ENCODE data around the gene ENOX1. TPM values are rescaled to one million over a fixed set of nuclear protein-coding genes. Genes with fewer than 3 reads are reported as not detected.

ENOX1 gene
- total and polyA plus RNA-seq, 4 experiments from 2014 or later = not detected

DNA sequence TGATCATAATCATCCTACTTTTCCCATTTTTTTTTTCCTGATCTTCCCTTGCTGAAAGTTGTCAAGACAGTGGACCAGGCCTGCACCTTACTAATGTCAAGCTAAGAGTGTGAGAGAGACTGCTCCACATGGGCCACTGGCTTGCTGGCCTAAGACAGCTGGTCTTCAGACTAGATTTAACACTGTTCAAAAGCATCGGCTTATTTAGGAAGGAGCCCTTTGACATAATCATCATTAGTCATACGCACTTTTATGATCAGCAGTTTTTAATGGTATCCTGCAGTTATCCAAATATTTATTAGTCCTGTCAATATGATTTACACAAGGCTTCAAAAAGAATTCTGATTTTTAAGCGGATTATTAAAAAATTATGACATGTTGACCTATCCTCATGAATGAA is 492.8 kb downstream of the ENOX1 start:
- no peak for DNase-seq
- intact Hi-C loops (cut with micrococcal nuclease) = no loop called here
- Mint-ChIP-seq H3K36me3 (no peaks in the 10 kb centered on the region), H3K27me3 (peaks cover 3 to 5% of the 10 kb centered on the region in 2 donors), H3K4me3 (no peak overlapping the region), H3K9me3 (no peaks in the 10 kb centered on the region), H3K27ac (no peak overlapping the region), H3K4me1 (peaks cover 0 to under 1% (median 0%) of the 10 kb centered on the region in 4 donors)
- no peaks in the 10 kb centered on the region for H3K27me3 ChIP-seq (ENCODE audit: insufficient read depth, low read length)
- no peak overlapping the region for H3K4me3 ChIP-seq (ENCODE audit: low read length in 2 of 2)
- H3K36me3 ChIP-seq (ENCODE audit: insufficient read depth, low read length) = no peaks in the 10 kb centered on the region
- H3K4me1 ChIP-seq (ENCODE audit: insufficient read depth, low read length) = no peaks in the 10 kb centered on the region
- H3K27ac ChIP-seq (ENCODE audit: low read depth, low read length) = no peak overlapping the region
- H3K9me3 ChIP-seq (ENCODE audit: control insufficient read depth in 1 of 2, low read length in 2 of 2) = no peaks in the 10 kb centered on the region
- CTCF ChIA-PET (ENCODE audit: partially characterized antibody) = no interaction called here
- POLR2A ChIA-PET (ENCODE audit: partially characterized antibody) = no interaction called here

DNA sequence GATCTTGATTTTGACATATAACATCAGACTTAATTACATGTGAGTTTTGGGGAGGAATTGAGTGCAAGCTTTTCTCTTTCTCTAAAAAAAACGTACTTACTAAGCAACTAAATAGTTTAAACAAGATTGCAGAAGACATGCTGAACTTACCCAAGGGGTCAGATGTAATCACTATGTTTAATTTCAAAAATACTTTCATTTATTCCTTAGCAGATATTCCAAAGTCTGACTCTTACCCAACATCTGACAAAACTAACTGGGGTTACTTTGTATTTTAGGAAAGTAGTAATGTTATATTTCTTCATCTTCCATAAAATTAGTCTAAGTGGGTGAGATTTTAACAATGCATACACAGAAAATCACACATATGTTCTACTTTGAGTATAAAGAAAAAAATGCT is 493.2 kb downstream of the ENOX1 start:
- H3K9me3 ChIP-seq (ENCODE audit: control insufficient read depth in 1 of 2, low read length in 2 of 2) = no peaks in the 10 kb centered on the region
- no peak overlapping the region for H3K4me3 ChIP-seq (ENCODE audit: low read length in 2 of 2)
- no peak overlapping the region for H3K27ac ChIP-seq (ENCODE audit: low read depth, low read length)
- H3K4me1 ChIP-seq (ENCODE audit: insufficient read depth, low read length) = no peaks in the 10 kb centered on the region
- Mint-ChIP-seq H3K36me3 (no peaks in the 10 kb centered on the region), H3K27ac (no peak overlapping the region), H3K9me3 (no peaks in the 10 kb centered on the region), H3K4me3 (no peak overlapping the region), H3K4me1 (no peaks in the 10 kb centered on the region), H3K27me3 (peaks cover 3 to 5% of the 10 kb centered on the region in 2 donors)
- H3K36me3 ChIP-seq (ENCODE audit: insufficient read depth, low read length) = no peaks in the 10 kb centered on the region
- intact Hi-C loops (cut with micrococcal nuclease) = no loop called here
- ChIA-PET POLR2A (ENCODE audit: partially characterized antibody) (no interaction called here), CTCF (ENCODE audit: partially characterized antibody) (no interaction called here)
- DNase-seq = no peak
- H3K27me3 ChIP-seq (ENCODE audit: insufficient read depth, low read length) = no peaks in the 10 kb centered on the region

DNA sequence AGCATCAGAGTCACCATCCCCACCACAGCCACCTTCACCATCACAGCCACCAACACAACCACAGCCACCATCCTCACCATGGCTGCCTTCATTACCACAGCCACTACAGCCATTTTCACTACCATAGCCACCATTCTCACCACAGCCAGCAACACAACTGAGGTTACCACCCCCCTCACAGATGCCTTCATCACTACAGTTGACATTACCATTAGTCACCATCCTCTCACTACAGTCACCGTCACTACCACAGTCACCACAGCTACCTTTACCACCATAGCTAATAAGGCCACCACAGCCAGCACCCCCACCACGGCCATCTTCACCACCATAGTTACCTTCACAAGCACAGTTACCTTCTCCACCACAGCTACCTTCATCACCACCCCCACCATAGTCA is 493.8 kb downstream of the ENOX1 start:
- ChIA-PET CTCF (ENCODE audit: partially characterized antibody) (no interaction called here), POLR2A (ENCODE audit: partially characterized antibody) (no interaction called here)
- H3K4me3 Mint-ChIP-seq = no peak overlapping the region
- H3K4me1 Mint-ChIP-seq = no peaks in the 10 kb centered on the region
- Histone ChIP-seq H3K27me3 (ENCODE audit: insufficient read depth, low read length) (no peaks in the 10 kb centered on the region), H3K4me1 (ENCODE audit: insufficient read depth, low read length) (no peaks in the 10 kb centered on the region), H3K9me3 (ENCODE audit: control insufficient read depth in 1 of 2, low read length in 2 of 2) (no peaks in the 10 kb centered on the region), H3K27ac (ENCODE audit: low read depth, low read length) (no peak overlapping the region), H3K4me3 (ENCODE audit: low read length in 2 of 2) (no peak overlapping the region), H3K36me3 (ENCODE audit: insufficient read depth, low read length) (no peaks in the 10 kb centered on the region)
- no peaks in the 10 kb centered on the region for H3K36me3 Mint-ChIP-seq
- peaks cover 3 to 5% of the 10 kb centered on the region in 2 donors for H3K27me3 Mint-ChIP-seq
- H3K27ac Mint-ChIP-seq = no peak overlapping the region
- intact Hi-C loops (cut with micrococcal nuclease) = no loop called here
- H3K9me3 Mint-ChIP-seq = no peaks in the 10 kb centered on the region
- no peak for DNase-seq

DNA sequence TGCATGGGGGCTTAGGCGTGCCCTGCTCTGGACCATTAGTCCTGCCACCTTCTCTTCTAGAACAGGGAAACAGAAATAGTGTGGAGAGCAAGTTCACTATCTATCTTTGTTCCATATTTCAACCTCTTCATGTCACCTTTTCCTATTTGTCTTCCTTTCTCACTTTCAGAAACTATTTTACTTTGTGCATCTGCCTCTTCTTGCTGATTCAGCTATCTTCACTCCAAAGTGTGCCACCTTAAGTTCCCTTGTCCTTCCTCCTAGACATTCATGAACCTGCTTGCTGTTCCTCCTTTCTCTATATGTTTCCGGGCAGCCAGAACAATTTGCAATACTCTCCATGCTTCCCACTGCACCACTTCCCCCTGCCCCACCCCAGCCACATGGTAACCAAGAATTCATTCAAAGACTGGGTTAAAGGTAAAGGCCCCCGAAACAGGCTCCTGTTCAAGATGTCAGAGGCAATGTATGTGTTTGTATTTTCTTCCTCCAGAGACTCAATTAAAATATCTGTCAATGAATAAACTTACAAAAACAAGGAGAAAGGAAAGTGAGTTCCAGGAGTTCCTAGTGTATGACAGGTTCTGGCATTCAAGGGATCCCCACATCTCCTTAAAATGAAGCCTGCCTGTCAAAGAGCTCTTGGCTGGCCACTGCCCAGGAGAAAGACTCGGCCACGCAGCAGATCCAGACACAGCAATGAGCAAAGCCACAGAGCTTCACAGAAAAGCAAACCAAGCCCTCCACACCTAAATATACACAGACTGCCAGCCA is 495.3 kb downstream of the ENOX1 start:
- no peak overlapping the region for H3K27ac Mint-ChIP-seq
- CTCF ChIA-PET (ENCODE audit: partially characterized antibody) = no interaction called here

DNA sequence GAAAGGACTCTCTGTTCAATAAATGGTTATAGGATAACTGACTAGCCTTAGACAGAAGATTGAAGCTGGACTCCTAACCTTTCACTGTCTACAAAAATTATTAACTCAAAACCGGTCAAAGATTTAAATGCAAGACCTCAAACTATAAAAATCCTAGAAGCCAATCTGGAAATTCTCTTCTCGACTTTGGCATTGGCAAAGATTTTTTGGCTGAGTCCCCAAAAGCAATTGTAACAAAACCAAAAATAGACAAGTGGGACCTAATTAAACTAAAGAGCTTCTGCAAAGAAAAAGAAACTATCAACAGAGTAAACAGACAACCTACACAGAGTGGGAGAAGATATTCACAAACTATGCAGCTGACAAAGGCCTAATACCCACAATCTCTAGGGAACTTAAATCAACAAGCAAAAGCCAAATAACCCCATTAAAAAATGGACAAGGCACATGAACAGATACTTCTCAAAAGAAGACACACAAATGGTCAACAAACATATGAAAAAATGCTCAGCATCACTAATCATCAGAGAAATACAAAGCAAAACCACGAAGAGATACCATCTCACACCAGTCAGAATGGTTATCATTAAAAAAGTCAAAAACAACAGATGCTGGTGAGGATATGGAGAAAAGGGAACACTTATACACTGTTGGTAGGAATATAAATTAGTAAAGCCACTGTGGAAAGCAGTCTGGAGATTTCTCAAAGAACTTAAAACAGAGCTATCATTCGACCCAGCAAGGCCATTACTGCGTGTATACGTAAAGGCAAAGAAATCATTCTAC is 497.1 kb downstream of the ENOX1 start:
- CTCF ChIA-PET (ENCODE audit: partially characterized antibody) = no interaction called here
- Mint-ChIP-seq H3K27ac (no peak overlapping the region), H3K4me1 (no peaks in the 10 kb centered on the region), H3K9me3 (no peaks in the 10 kb centered on the region), H3K27me3 (peaks cover 0 to 4% of the 10 kb centered on the region in 2 donors), H3K36me3 (no peaks in the 10 kb centered on the region), H3K4me3 (no peak overlapping the region)
- no peak overlapping the region for H3K4me3 ChIP-seq (ENCODE audit: low read length in 2 of 2)
- no peaks in the 10 kb centered on the region for H3K9me3 ChIP-seq (ENCODE audit: control insufficient read depth in 1 of 2, low read length in 2 of 2)
- no peaks in the 10 kb centered on the region for H3K27me3 ChIP-seq (ENCODE audit: insufficient read depth, low read length)
- H3K36me3 ChIP-seq (ENCODE audit: insufficient read depth, low read length) = no peaks in the 10 kb centered on the region
- DNase-seq = no peak
- H3K4me1 ChIP-seq (ENCODE audit: insufficient read depth, low read length) = no peaks in the 10 kb centered on the region
- H3K27ac ChIP-seq (ENCODE audit: low read depth, low read length) = no peak overlapping the region
- POLR2A ChIA-PET (ENCODE audit: partially characterized antibody) = no interaction called here
- intact Hi-C loops (cut with micrococcal nuclease) = no loop called here

More for the DNA sequence above, 495.3 kb downstream of the ENOX1 start:
- no peak overlapping the region for H3K27ac ChIP-seq (ENCODE audit: low read depth, low read length)
- H3K27me3 Mint-ChIP-seq = peaks cover 0 to 2% of the 10 kb centered on the region in 2 donors
- H3K9me3 ChIP-seq (ENCODE audit: control insufficient read depth in 1 of 2, low read length in 2 of 2) = no peaks in the 10 kb centered on the region
- no peak for DNase-seq
- H3K4me3 ChIP-seq (ENCODE audit: low read length in 2 of 2) = no peak overlapping the region
- no peaks in the 10 kb centered on the region for H3K36me3 Mint-ChIP-seq
- no peaks in the 10 kb centered on the region for H3K36me3 ChIP-seq (ENCODE audit: insufficient read depth, low read length)
- no peak overlapping the region for H3K4me3 Mint-ChIP-seq
- no peaks in the 10 kb centered on the region for H3K4me1 Mint-ChIP-seq
- intact Hi-C loops (cut with micrococcal nuclease) = no loop called here
- H3K27me3 ChIP-seq (ENCODE audit: insufficient read depth, low read length) = no peaks in the 10 kb centered on the region
- H3K4me1 ChIP-seq (ENCODE audit: insufficient read depth, low read length) = no peaks in the 10 kb centered on the region
- H3K9me3 Mint-ChIP-seq = no peaks in the 10 kb centered on the region
- POLR2A ChIA-PET (ENCODE audit: partially characterized antibody) = no interaction called here

DNA sequence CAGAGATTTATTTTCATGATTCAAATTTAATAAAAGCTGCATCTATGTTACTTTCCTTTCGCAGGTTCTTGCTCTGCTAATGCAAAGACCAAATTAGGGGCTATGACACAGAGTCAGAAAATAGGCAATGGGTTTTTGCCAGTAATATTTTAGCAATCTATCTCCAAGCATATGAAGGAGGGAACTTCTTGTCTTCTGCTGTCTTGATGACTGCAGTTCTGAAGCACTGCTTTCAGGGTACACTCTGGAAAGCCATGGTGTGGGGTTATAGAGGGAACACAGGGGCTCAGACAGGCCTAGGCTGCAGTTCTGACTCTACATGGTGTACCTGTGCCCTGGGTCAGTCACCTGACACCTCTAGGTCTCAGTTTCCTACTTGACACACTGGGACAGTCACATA is 500.0 kb downstream of the ENOX1 start:
- H3K4me3 ChIP-seq (ENCODE audit: low read length in 2 of 2) = no peak overlapping the region
- intact Hi-C loops (cut with micrococcal nuclease) = no loop called here
- H3K36me3 ChIP-seq (ENCODE audit: insufficient read depth, low read length) = no peaks in the 10 kb centered on the region
- peaks cover 0 to 7% of the 10 kb centered on the region in 2 donors for H3K27me3 Mint-ChIP-seq
- H3K9me3 Mint-ChIP-seq = no peaks in the 10 kb centered on the region
- no peaks in the 10 kb centered on the region for H3K4me1 ChIP-seq (ENCODE audit: insufficient read depth, low read length)
- no peak overlapping the region for H3K4me3 Mint-ChIP-seq
- no peaks in the 10 kb centered on the region for H3K27me3 ChIP-seq (ENCODE audit: insufficient read depth, low read length)
- DNase-seq = no peak
- CTCF ChIA-PET (ENCODE audit: partially characterized antibody) = no interaction called here
- H3K27ac Mint-ChIP-seq = no peak overlapping the region
- POLR2A ChIA-PET (ENCODE audit: partially characterized antibody) = no interaction called here
- no peaks in the 10 kb centered on the region for H3K4me1 Mint-ChIP-seq
- H3K27ac ChIP-seq (ENCODE audit: low read depth, low read length) = no peak overlapping the region
- H3K9me3 ChIP-seq (ENCODE audit: control insufficient read depth in 1 of 2, low read length in 2 of 2) = no peaks in the 10 kb centered on the region
- H3K36me3 Mint-ChIP-seq = no peaks in the 10 kb centered on the region

DNA sequence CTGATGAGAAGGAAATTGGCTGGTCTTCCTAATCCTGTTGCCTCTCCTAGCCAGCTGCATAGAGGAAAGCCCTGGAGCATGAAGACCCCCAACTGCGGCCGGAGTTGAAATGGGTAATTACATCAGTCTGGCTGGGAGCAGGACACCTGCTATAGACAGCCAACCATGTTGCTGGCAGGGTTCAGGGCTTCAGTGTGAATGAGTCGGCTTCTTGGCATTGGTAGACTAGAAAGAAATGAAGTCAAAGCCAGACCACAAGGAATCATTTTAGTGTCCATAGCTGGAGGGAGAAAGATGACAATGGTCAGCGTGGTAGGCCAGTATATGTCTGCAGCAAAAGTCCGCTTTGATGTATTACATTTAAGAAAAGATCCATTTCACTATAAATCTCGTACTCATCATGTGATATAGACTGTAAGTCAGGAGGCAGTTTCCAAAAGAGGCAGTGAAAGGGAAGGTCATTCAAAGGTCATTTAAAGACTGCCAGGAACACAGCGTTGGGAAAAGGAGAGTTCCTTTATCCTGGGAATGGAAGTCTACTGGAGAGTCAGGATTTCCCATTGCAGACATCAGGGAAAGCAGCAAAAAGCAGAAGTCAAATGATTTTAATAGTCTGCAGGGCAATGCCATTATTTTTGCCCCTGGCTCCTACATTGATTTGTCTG is 500.7 kb downstream of the ENOX1 start:
- POLR2A ChIA-PET (ENCODE audit: partially characterized antibody) = no interaction called here

More for the DNA sequence above, 500.7 kb downstream of the ENOX1 start:
- Mint-ChIP-seq H3K27ac (no peak overlapping the region), H3K27me3 (peaks cover 0 to 7% of the 10 kb centered on the region in 2 donors), H3K4me3 (no peak overlapping the region), H3K4me1 (no peaks in the 10 kb centered on the region), H3K36me3 (no peaks in the 10 kb centered on the region), H3K9me3 (no peaks in the 10 kb centered on the region)
- no peaks in the 10 kb centered on the region for H3K4me1 ChIP-seq (ENCODE audit: insufficient read depth, low read length)
- no peaks in the 10 kb centered on the region for H3K27me3 ChIP-seq (ENCODE audit: insufficient read depth, low read length)
- DNase-seq = no peak
- H3K9me3 ChIP-seq (ENCODE audit: control insufficient read depth in 1 of 2, low read length in 2 of 2) = no peaks in the 10 kb centered on the region
- no peak overlapping the region for H3K4me3 ChIP-seq (ENCODE audit: low read length in 2 of 2)
- H3K36me3 ChIP-seq (ENCODE audit: insufficient read depth, low read length) = no peaks in the 10 kb centered on the region
- CTCF ChIA-PET (ENCODE audit: partially characterized antibody) = no interaction called here
- H3K27ac ChIP-seq (ENCODE audit: low read depth, low read length) = no peak overlapping the region
- intact Hi-C loops (cut with micrococcal nuclease) = no loop called here

All from CD4-positive, alpha-beta memory T cell (primary cell).